ENCODE data around the gene ALDH4A1. TPM values are rescaled to one million over a fixed set of nuclear protein-coding genes. Genes with fewer than 3 reads are reported as not detected.

ALDH4A1 gene
- total RNA-seq, 1 experiment from 2014 or later, result 31.0 TPM

DNA sequence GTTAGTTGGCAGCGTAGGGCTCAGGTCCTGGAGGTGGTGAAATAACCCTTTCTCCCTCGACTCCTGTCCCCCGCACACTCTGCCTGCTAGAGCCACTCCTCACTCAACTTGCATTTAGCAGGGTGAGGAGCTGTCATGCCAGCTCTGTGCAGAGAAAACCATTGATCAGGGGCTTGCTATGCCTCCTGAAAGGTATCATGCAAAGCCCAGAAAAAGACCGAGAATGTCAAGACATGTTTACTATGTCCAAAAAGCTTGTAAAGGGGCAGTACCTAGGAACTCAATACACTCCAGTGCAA, 18.0 kb downstream of the ALDH4A1 start (continued):
- TF ChIP-seq, protein P1, sequence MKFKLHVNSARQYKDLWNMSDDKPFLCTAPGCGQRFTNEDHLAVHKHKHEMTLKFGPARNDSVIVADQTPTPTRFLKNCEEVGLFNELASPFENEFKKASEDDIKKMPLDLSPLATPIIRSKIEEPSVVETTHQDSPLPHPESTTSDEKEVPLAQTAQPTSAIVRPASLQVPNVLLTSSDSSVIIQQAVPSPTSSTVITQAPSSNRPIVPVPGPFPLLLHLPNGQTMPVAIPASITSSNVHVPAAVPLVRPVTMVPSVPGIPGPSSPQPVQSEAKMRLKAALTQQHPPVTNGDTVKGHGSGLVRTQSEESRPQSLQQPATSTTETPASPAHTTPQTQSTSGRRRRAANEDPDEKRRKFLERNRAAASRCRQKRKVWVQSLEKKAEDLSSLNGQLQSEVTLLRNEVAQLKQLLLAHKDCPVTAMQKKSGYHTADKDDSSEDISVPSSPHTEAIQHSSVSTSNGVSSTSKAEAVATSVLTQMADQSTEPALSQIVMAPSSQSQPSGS (CRISPR knock-in tag; IDR thresholded peaks at IDR 0.05; ENCODE audit: borderline replicate concordance, low read depth), result no peak
- TF ChIP-seq, protein P2, sequence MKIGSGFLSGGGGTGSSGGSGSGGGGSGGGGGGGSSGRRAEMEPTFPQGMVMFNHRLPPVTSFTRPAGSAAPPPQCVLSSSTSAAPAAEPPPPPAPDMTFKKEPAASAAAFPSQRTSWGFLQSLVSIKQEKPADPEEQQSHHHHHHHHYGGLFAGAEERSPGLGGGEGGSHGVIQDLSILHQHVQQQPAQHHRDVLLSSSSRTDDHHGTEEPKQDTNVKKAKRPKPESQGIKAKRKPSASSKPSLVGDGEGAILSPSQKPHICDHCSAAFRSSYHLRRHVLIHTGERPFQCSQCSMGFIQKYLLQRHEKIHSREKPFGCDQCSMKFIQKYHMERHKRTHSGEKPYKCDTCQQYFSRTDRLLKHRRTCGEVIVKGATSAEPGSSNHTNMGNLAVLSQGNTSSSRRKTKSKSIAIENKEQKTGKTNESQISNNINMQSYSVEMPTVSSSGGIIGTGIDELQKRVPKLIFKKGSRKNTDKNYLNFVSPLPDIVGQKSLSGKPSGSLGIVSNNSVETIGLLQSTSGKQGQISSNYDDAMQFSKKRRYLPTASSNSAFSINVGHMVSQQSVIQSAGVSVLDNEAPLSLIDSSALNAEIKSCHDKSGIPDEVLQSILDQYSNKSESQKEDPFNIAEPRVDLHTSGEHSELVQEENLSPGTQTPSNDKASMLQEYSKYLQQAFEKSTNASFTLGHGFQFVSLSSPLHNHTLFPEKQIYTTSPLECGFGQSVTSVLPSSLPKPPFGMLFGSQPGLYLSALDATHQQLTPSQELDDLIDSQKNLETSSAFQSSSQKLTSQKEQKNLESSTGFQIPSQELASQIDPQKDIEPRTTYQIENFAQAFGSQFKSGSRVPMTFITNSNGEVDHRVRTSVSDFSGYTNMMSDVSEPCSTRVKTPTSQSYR (CRISPR knock-in tag; IDR thresholded peaks at IDR 0.05), result no peak
- TF ChIP-seq CREM (CRISPR knock-in tag; IDR thresholded peaks at IDR 0.05), result no peak

DNA sequence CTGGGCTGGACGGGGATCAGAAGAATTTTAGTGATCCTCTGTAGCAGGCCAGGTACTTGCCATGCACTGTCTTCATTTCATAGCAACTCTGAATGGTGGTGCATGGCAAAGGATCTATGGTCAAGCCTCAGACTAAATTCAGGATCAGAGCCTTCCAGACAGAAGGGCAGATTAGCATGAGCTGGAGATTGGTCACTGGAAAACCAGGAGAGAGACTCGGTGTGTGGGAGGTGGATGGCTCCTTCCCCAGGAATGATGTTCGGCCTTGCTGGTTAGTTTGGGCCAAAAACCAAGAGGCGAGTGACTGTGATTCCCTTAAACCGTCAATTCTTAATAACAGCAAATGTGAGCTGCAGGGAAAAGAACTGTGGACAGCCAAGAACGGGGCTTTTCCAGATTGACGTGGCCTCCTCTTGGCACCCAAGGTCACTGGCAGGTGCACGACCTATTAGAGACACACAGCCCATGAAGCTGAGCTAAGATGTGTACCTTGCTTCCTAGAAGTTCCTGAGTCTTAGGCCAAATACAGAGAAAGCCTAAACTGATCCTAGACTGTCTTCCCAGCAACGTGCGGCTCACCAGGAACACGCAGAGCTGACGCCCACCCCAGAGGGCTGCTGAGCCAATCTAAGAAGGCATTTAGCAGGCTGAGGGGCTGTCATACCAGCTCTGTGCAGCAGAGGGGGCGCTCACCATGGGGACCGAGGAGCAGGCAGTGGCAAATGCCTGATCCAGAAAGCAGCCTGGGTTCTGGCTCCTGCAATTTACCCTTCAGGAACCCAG, 18.5 kb downstream of the ALDH4A1 start:
- ChIA-PET POLR2A (interaction anchor here (0.7 kb wide), 1 partner anchor 19 kb away, joined by 4 read pairs; the partner anchor contains the start of gene ALDH4A1), CTCF (interaction anchor here (0.6 to 3.5 kb wide), 38 partner anchors 9 to 555 kb away, joined by 3 to 41 read pairs (median 4); partner anchors contain the start of genes ALDH4A1 and IFFO2)
- DNase-seq (ENCODE audit: low spot score), result peak; percentile 90
- TF ChIP-seq IRF2 (CRISPR knock-in tag; IDR thresholded peaks at IDR 0.05; ENCODE audit: borderline replicate concordance, low read depth), result no peak
- TF ChIP-seq CTCF (IDR thresholded peaks at IDR 0.05), result peak; percentile 85
- Mint-ChIP-seq H3K36me3 (peaks cover 6% of the 10 kb centered on the region; the same call in 1 of the 2 replicates), H3K4me3 (no peak overlapping the region), H3K9me3 (no peaks in the 10 kb centered on the region), H3K27ac (no peak overlapping the region), H3K27me3 (ENCODE audit: low read depth) (no peaks in the 10 kb centered on the region), H3K4me1 (no peaks in the 10 kb centered on the region; the same call in 1 of the 2 replicates)
- peak; percentile 92 for ATAC-seq

DNA sequence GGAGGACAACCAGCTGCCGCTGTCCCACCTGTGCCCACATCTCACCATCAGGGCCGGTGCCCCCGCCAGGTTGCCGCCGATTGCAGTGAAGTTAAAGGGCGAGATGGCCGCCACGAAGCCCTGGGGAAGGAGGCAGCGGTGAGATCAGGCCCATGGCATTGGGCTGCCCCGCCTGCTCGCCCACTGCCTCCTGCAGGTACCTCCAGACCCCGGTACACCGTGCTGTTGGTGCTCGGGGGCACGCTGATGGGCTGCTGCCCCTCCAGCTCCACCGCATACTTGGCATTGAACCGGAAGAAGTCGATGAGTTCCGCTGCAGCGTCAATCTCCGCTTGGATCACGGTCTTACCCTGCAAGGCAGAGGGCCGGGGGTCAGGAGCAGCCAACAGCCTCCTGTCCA, 19.3 kb downstream of the ALDH4A1 start:
- DNase-seq (ENCODE audit: low spot score) (no peak), ATAC-seq (no peak)
- Mint-ChIP-seq H3K9me3 (no peaks in the 10 kb centered on the region), H3K4me3 (no peak overlapping the region), H3K27me3 (ENCODE audit: low read depth) (no peaks in the 10 kb centered on the region), H3K4me1 (no peaks in the 10 kb centered on the region; the same call in 1 of the 2 replicates), H3K36me3 (peaks cover 6% of the 10 kb centered on the region; the same call in 1 of the 2 replicates), H3K27ac (no peak overlapping the region)
- ChIA-PET CTCF (interaction anchor here (2.8 to 3.5 kb wide), 3 partner anchors 8 to 30 kb away, joined by 19 to 34 read pairs (median 30); no protein-coding TSS in a partner anchor), POLR2A (no interaction called here)
- TF ChIP-seq, protein P2 (CRISPR knock-in tag; IDR thresholded peaks at IDR 0.05), result no peak
- TF ChIP-seq NR1H2 (CRISPR knock-in tag; IDR thresholded peaks at IDR 0.05) (no peak), RELA (CRISPR knock-in tag; IDR thresholded peaks at IDR 0.05; ENCODE audit: borderline replicate concordance) (no peak), CREB1 (CRISPR knock-in tag; IDR thresholded peaks at IDR 0.05) (no peak), FOXP1 (CRISPR knock-in tag; IDR thresholded peaks at IDR 0.05; ENCODE audit: borderline replicate concordance) (no peak)
- TF ChIP-seq, protein P3, sequence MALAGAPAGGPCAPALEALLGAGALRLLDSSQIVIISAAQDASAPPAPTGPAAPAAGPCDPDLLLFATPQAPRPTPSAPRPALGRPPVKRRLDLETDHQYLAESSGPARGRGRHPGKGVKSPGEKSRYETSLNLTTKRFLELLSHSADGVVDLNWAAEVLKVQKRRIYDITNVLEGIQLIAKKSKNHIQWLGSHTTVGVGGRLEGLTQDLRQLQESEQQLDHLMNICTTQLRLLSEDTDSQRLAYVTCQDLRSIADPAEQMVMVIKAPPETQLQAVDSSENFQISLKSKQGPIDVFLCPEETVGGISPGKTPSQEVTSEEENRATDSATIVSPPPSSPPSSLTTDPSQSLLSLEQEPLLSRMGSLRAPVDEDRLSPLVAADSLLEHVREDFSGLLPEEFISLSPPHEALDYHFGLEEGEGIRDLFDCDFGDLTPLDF (CRISPR knock-in tag; IDR thresholded peaks at IDR 0.05), result no peak
- TF ChIP-seq, protein P4, sequence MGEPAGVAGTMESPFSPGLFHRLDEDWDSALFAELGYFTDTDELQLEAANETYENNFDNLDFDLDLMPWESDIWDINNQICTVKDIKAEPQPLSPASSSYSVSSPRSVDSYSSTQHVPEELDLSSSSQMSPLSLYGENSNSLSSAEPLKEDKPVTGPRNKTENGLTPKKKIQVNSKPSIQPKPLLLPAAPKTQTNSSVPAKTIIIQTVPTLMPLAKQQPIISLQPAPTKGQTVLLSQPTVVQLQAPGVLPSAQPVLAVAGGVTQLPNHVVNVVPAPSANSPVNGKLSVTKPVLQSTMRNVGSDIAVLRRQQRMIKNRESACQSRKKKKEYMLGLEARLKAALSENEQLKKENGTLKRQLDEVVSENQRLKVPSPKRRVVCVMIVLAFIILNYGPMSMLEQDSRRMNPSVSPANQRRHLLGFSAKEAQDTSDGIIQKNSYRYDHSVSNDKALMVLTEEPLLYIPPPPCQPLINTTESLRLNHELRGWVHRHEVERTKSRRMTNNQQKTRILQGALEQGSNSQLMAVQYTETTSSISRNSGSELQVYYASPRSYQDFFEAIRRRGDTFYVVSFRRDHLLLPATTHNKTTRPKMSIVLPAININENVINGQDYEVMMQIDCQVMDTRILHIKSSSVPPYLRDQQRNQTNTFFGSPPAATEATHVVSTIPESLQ (CRISPR knock-in tag; IDR thresholded peaks at IDR 0.05), result no peak
- TF ChIP-seq, protein P5, sequence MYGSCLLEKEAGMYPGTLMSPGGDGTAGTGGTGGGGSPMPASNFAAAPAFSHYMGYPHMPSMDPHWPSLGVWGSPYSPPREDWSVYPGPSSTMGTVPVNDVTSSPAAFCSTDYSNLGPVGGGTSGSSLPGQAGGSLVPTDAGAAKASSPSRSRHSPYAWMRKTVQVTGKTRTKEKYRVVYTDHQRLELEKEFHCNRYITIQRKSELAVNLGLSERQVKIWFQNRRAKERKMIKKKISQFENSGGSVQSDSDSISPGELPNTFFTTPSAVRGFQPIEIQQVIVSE (CRISPR knock-in tag; IDR thresholded peaks at IDR 0.05; ENCODE audit: borderline replicate concordance), result no peak
- TF ChIP-seq, protein P6, sequence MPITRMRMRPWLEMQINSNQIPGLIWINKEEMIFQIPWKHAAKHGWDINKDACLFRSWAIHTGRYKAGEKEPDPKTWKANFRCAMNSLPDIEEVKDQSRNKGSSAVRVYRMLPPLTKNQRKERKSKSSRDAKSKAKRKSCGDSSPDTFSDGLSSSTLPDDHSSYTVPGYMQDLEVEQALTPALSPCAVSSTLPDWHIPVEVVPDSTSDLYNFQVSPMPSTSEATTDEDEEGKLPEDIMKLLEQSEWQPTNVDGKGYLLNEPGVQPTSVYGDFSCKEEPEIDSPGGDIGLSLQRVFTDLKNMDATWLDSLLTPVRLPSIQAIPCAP (CRISPR knock-in tag; IDR thresholded peaks at IDR 0.05), result no peak
- TF ChIP-seq, protein P7, sequence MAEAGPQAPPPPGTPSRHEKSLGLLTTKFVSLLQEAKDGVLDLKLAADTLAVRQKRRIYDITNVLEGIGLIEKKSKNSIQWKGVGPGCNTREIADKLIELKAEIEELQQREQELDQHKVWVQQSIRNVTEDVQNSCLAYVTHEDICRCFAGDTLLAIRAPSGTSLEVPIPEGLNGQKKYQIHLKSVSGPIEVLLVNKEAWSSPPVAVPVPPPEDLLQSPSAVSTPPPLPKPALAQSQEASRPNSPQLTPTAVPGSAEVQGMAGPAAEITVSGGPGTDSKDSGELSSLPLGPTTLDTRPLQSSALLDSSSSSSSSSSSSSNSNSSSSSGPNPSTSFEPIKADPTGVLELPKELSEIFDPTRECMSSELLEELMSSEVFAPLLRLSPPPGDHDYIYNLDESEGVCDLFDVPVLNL (CRISPR knock-in tag; IDR thresholded peaks at IDR 0.05; ENCODE audit: borderline replicate concordance, low read depth), result no peak
